ENCODE data around the gene SCGN.

SCGN gene

DNA sequence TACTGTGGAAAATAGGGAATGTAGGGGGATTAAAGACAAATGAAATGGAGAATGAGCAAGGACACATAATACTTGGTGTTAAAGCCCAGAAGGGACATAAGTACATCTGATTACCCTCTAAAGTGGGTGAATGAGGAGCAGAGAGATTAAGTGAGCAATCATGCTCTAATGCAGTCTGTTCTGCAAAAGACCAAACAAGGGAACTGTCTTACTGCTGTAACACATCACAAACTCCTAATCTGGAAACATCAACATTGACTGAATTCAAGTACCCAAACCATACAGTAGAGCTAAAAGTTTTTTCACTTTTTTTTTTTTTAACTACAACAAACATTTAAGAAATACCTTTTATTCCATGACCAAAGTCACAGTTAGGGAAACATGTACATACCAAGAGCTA, 83.2 kb downstream of the SCGN start:
- ChIA-PET POLR2A (no interaction called here), CTCF (interaction anchor here (0.6 to 3.3 kb wide), 3 partner anchors 15 to 194 kb away, joined by 3 to 23 read pairs (median 5); no protein-coding TSS in a partner anchor)
- no peak overlapping the region for H3K27ac ChIP-seq (ENCODE audit: extremely low read depth, low read depth, low read length)
- no peak for TF ChIP-seq OVOL3 (tag by site-specific recombination; IDR thresholded peaks at IDR 0.05)
- no peak for TF ChIP-seq ZNF624 (tag by site-specific recombination; IDR thresholded peaks at IDR 0.05)
- TF ChIP-seq ZNF114 (tag by site-specific recombination; IDR thresholded peaks at IDR 0.05): no peak
- no peaks in the 10 kb centered on the region for H3K4me1 ChIP-seq (ENCODE audit: control insufficient read depth, insufficient read depth, low read length)
- no peak overlapping the region for H3K4me3 ChIP-seq (ENCODE audit: low read depth, low read length)
- H3K9me3 ChIP-seq (ENCODE audit: control insufficient read depth, insufficient read depth, low read depth, low read length): no peaks in the 10 kb centered on the region
- H3K36me3 ChIP-seq (ENCODE audit: control insufficient read depth in 2 of 2, insufficient read depth in 1 of 2, low read length in 2 of 2): no peaks in the 10 kb centered on the region

DNA sequence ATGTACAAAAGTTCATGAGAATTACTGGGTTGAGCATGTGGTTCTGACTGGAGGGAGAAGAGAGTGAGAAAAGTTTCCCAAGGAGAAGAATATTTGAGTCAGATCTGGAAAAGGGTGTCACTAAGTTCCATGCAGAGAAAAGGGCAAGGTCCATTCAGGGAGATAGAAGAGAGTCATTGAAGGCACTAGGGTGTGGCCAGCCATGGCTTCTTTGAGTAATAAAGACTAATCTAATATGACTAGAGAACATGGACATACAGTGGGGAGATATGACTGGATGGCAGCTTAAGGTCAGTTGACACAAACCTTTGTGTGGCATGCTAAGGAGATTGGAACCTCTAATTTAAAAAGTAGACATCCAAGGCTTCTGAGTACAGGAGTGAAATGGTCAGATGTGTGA, 91.9 kb downstream of the SCGN start:
- H3K36me3 ChIP-seq (ENCODE audit: control insufficient read depth in 2 of 2, insufficient read depth in 1 of 2, low read length in 2 of 2): no peaks in the 10 kb centered on the region
- ChIA-PET CTCF (no interaction called here), POLR2A (no interaction called here)
- H3K4me3 ChIP-seq (ENCODE audit: low read depth, low read length): no peak overlapping the region
- TF ChIP-seq ZNF121 (tag by site-specific recombination; IDR thresholded peaks at IDR 0.05) (no peak), ZEB2 (tag by site-specific recombination; IDR thresholded peaks at IDR 0.05) (no peak), ZBTB20 (tag by site-specific recombination; IDR thresholded peaks at IDR 0.05) (no peak), ZNF610 (tag by site-specific recombination; IDR thresholded peaks at IDR 0.05; ENCODE audit: borderline replicate concordance) (no peak), ZNF621 (tag by site-specific recombination; IDR thresholded peaks at IDR 0.05) (no peak), ZBTB8A (tag by site-specific recombination; IDR thresholded peaks at IDR 0.05) (no peak), ZNF624 (tag by site-specific recombination; IDR thresholded peaks at IDR 0.05) (no peak), ZNF423 (tag by site-specific recombination; IDR thresholded peaks at IDR 0.05) (no peak), SCRT1 (tag by site-specific recombination; IDR thresholded peaks at IDR 0.05; ENCODE audit: borderline replicate concordance) (no peak), ZNF366 (tag by site-specific recombination; conservative IDR thresholded peaks at IDR 0.05) (no peak), ZNF239 (tag by site-specific recombination; IDR thresholded peaks at IDR 0.05) (no peak), ZNF302 (tag by site-specific recombination; IDR thresholded peaks at IDR 0.05; ENCODE audit: low read depth) (no peak), ZNF768 (tag by site-specific recombination; IDR thresholded peaks at IDR 0.05) (no peak), ZNF701 (tag by site-specific recombination; IDR thresholded peaks at IDR 0.05) (no peak), ZIC2 (tag by site-specific recombination; IDR thresholded peaks at IDR 0.05) (no peak)
- TF ChIP-seq, protein P1, sequence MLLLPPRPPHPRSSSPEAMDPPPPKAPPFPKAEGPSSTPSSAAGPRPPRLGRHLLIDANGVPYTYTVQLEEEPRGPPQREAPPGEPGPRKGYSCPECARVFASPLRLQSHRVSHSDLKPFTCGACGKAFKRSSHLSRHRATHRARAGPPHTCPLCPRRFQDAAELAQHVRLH (tag by site-specific recombination; IDR thresholded peaks at IDR 0.05): no peak
- TF ChIP-seq, protein P2, sequence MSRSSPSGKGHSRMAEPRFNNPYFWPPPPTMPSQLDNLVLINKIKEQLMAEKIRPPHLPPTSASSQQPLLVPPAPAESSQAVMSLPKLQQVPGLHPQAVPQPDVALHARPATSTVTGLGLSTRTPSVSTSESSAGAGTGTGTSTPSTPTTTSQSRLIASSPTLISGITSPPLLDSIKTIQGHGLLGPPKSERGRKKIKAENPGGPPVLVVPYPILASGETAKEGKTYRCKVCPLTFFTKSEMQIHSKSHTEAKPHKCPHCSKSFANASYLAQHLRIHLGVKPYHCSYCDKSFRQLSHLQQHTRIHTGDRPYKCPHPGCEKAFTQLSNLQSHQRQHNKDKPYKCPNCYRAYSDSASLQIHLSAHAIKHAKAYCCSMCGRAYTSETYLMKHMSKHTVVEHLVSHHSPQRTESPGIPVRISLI (tag by site-specific recombination; IDR thresholded peaks at IDR 0.05): no peak
- TF ChIP-seq, protein P3, sequence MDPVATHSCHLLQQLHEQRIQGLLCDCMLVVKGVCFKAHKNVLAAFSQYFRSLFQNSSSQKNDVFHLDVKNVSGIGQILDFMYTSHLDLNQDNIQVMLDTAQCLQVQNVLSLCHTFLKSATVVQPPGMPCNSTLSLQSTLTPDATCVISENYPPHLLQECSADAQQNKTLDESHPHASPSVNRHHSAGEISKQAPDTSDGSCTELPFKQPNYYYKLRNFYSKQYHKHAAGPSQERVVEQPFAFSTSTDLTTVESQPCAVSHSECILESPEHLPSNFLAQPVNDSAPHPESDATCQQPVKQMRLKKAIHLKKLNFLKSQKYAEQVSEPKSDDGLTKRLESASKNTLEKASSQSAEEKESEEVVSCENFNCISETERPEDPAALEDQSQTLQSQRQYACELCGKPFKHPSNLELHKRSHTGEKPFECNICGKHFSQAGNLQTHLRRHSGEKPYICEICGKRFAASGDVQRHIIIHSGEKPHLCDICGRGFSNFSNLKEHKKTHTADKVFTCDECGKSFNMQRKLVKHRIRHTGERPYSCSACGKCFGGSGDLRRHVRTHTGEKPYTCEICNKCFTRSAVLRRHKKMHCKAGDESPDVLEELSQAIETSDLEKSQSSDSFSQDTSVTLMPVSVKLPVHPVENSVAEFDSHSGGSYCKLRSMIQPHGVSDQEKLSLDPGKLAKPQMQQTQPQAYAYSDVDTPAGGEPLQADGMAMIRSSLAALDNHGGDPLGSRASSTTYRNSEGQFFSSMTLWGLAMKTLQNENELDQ (tag by site-specific recombination; IDR thresholded peaks at IDR 0.05; ENCODE audit: low read depth): no peak
- H3K4me1 ChIP-seq (ENCODE audit: control insufficient read depth, insufficient read depth, low read length): no peaks in the 10 kb centered on the region
- no peaks in the 10 kb centered on the region for H3K9me3 ChIP-seq (ENCODE audit: control insufficient read depth, insufficient read depth, low read depth, low read length)
- no peak overlapping the region for H3K27ac ChIP-seq (ENCODE audit: extremely low read depth, low read depth, low read length)

DNA sequence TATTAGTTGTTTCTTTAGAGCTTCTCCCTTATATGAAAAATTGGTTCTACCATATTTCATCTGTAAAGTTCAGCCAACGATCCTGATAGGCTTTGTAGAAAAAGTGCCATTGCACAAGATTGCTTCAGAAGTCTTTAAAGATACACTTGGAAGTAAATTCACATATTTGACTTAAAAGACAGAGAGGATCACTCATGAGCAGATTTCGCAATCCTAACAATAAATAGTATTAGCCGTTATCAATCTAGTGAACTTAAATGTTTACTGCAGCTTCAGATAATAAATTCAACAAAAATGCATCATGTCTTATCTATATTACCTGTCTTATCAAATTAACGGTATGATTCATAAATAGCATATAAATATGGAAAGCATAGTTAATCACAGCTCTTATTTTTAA, 93.8 kb downstream of the SCGN start:
- TF ChIP-seq ZSCAN23 (tag by site-specific recombination; IDR thresholded peaks at IDR 0.05): no peak
- no peak for TF ChIP-seq ZNF585B (tag by site-specific recombination; IDR thresholded peaks at IDR 0.05)
- no peak for TF ChIP-seq ZNF114 (tag by site-specific recombination; IDR thresholded peaks at IDR 0.05)
- no peak for TF ChIP-seq ZNF629 (tag by site-specific recombination; IDR thresholded peaks at IDR 0.05)
- TF ChIP-seq, protein P4, sequence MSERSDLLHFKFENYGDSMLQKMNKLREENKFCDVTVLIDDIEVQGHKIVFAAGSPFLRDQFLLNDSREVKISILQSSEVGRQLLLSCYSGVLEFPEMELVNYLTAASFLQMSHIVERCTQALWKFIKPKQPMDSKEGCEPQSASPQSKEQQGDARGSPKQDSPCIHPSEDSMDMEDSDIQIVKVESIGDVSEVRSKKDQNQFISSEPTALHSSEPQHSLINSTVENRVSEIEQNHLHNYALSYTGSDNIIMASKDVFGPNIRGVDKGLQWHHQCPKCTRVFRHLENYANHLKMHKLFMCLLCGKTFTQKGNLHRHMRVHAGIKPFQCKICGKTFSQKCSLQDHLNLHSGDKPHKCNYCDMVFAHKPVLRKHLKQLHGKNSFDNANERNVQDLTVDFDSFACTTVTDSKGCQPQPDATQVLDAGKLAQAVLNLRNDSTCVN (tag by site-specific recombination; optimal IDR thresholded peaks at IDR 0.05): no peak
- no peak for TF ChIP-seq ZNF544 (tag by site-specific recombination; IDR thresholded peaks at IDR 0.05)
- no peak for TF ChIP-seq ZNF416 (tag by site-specific recombination; IDR thresholded peaks at IDR 0.05)
- no peak for TF ChIP-seq GLI4 (tag by site-specific recombination; IDR thresholded peaks at IDR 0.05)
- TF ChIP-seq ZNF624 (tag by site-specific recombination; IDR thresholded peaks at IDR 0.05): no peak
- CTCF ChIA-PET: interaction anchor here (0.6 to 1.5 kb wide), 5 partner anchors 14 to 1221 kb away, joined by 3 to 6 read pairs (median 3); no protein-coding TSS in a partner anchor
- no peaks in the 10 kb centered on the region for H3K9me3 ChIP-seq (ENCODE audit: control insufficient read depth, insufficient read depth, low read depth, low read length)
- no peak overlapping the region for H3K27ac ChIP-seq (ENCODE audit: extremely low read depth, low read depth, low read length)
- POLR2A ChIA-PET: no interaction called here
- no peak overlapping the region for H3K4me3 ChIP-seq (ENCODE audit: low read depth, low read length)
- H3K4me1 ChIP-seq (ENCODE audit: control insufficient read depth, insufficient read depth, low read length): no peaks in the 10 kb centered on the region
- H3K36me3 ChIP-seq (ENCODE audit: control insufficient read depth in 2 of 2, insufficient read depth in 1 of 2, low read length in 2 of 2): no peaks in the 10 kb centered on the region
